ENCODE measurements around the gene NSL1. TPM values are rescaled to one million over a fixed set of nuclear protein-coding genes. Genes with fewer than 3 reads are reported as not detected.

Gene NSL1
- total and polyA plus RNA-seq, 11 donors, result 9.8 to 38.0 (median 24.9) TPM

DNA sequence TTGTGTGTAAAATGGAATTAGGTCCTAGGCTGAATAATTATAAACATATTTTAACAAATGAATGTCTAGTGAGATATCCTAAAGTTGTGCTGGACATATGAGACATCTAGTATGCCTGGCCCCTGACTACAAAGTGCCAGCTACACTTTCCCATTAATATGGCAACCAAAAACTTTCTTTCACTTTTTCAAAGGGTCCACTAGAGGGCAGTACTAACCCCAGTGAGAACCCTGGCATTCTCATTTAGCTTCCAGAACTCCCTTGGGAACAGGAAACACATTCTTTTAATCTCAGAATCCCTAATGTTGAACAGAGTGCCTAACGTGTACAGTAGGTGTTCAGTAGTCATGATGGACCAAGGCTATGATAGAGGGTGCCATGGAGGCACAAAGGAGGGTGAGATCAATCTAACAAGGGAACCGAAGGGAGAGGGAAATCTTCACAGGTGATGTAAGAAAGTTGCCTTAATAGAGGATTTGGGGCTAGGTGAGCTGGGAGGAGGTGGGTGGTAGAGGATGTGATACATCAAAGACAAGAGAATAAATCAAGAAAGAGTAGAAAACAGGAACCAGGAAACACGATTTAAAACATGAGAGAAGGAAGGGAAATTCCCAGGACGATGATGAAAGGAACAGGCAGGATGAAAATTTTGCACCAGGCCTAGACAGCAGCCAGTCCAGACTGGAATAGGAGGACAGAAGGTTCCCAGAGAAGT, 41.6 kb downstream of the NSL1 start:
- peak in 1 of 4 donors; percentile 55 for ATAC-seq
- H3K4me3 ChIP-seq, result no peak overlapping the region
- H3K27ac ChIP-seq, result peak overlapping the region in 2 of 12 donors; percentile 9 to 17
- intact Hi-C loops (cut with DNase I), result loop anchor here in 1 of 10 donors (2.0 kb wide), 2 partner anchors 33 to 85 kb away; no protein-coding TSS in a partner anchor
- TF ChIP-seq, protein P1, sequence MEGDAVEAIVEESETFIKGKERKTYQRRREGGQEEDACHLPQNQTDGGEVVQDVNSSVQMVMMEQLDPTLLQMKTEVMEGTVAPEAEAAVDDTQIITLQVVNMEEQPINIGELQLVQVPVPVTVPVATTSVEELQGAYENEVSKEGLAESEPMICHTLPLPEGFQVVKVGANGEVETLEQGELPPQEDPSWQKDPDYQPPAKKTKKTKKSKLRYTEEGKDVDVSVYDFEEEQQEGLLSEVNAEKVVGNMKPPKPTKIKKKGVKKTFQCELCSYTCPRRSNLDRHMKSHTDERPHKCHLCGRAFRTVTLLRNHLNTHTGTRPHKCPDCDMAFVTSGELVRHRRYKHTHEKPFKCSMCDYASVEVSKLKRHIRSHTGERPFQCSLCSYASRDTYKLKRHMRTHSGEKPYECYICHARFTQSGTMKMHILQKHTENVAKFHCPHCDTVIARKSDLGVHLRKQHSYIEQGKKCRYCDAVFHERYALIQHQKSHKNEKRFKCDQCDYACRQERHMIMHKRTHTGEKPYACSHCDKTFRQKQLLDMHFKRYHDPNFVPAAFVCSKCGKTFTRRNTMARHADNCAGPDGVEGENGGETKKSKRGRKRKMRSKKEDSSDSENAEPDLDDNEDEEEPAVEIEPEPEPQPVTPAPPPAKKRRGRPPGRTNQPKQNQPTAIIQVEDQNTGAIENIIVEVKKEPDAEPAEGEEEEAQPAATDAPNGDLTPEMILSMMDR (IDR thresholded peaks at IDR 0.05), result peak; percentile 50 to 79 (median 68)
- no peak for TF ChIP-seq POLR2A (IDR thresholded peaks at IDR 0.05)
- no peak for DNase-seq
- H3K27me3 ChIP-seq, result no peaks in the 10 kb centered on the region
- no peaks in the 10 kb centered on the region for H3K36me3 ChIP-seq
- H3K4me1 ChIP-seq, result peaks cover 0 to 54% (median 14%) of the 10 kb centered on the region in 12 donors
- no peaks in the 10 kb centered on the region for H3K9me3 ChIP-seq
- 42 to 55% (median 44%) methylated on average over 4 of the region's 4 CpGs for WGBS, 4 donors

GRCh38 chr1:212746546-212746945, 45.0 kb downstream of the NSL1 start:
- WGBS, 4 donors, result 96 to 99% (median 98%) methylated on average over 3 of the region's 3 CpGs
- intact Hi-C loops (cut with DNase I), result no loop called here
- TF ChIP-seq, protein P1 (IDR thresholded peaks at IDR 0.05), result no peak
- no peak for TF ChIP-seq POLR2A (IDR thresholded peaks at IDR 0.05)
- Histone ChIP-seq H3K4me3 (no peak overlapping the region), H3K4me1 (peaks cover 0 to 20% (median 5%) of the 10 kb centered on the region in 12 donors), H3K27me3 (no peaks in the 10 kb centered on the region), H3K36me3 (peaks cover 0 to 2% (median 0%) of the 10 kb centered on the region in 9 donors), H3K27ac (no peak overlapping the region), H3K9me3 (peaks cover 0 to 7% (median 0%) of the 10 kb centered on the region in 12 donors)
- DNase-seq (no peak), ATAC-seq (no peak)

DNA sequence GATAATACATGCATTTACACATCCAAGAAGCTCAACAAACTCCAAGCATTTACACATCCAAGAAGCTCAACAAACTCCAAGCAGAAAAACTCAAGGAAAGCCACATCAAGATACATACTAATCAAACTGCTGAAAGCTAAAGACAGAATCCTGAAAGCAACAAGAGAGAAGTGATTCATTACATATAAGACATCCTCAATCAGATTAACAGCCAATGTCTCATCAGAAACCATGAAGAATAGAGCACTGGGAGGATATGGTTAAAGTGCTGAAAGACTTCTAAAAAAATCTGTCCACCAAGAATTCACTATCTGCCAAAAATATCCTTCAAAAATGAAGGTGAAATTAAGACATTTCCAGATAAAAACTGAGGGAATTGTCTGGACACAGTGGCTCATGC, 46.3 kb downstream of the NSL1 start:
- intact Hi-C loops (cut with DNase I), result no loop called here
- H3K4me1 ChIP-seq, result peaks cover 0 to 10% (median 5%) of the 10 kb centered on the region in 12 donors

GRCh38 chr1:212743901-212744475, 47.6 kb downstream of the NSL1 start:
- H3K4me3 ChIP-seq, result no peak overlapping the region
- intact Hi-C loops (cut with DNase I), result no loop called here
- 77 to 91% (median 85%) methylated on average over 4 of the region's 4 CpGs for WGBS, 4 donors
- DNase-seq (no peak), ATAC-seq (no peak)
- no peak overlapping the region for H3K27ac ChIP-seq
- peaks cover 0 to 3% (median 0%) of the 10 kb centered on the region in 9 donors for H3K36me3 ChIP-seq
- H3K27me3 ChIP-seq, result no peaks in the 10 kb centered on the region
- TF ChIP-seq, protein P1 (IDR thresholded peaks at IDR 0.05), result no peak
- TF ChIP-seq POLR2A (IDR thresholded peaks at IDR 0.05), result no peak
- H3K4me1 ChIP-seq, result no peaks in the 10 kb centered on the region
- peaks cover 0 to 9% (median 0%) of the 10 kb centered on the region in 12 donors for H3K9me3 ChIP-seq

More for the DNA sequence above, 46.3 kb downstream of the NSL1 start:
- DNase-seq, result no peak
- Histone ChIP-seq H3K36me3 (peaks cover 0 to 3% (median 0%) of the 10 kb centered on the region in 9 donors), H3K9me3 (peaks cover 0 to 9% (median 0%) of the 10 kb centered on the region in 12 donors), H3K27me3 (no peaks in the 10 kb centered on the region), H3K4me3 (no peak overlapping the region), H3K27ac (no peak overlapping the region)
- ATAC-seq, result no peak
- TF ChIP-seq, protein P1 (IDR thresholded peaks at IDR 0.05), result no peak
- no peak for TF ChIP-seq POLR2A (IDR thresholded peaks at IDR 0.05)

Data from heart left ventricle (tissue), 16 donors.